Measurements from ENCODE around the gene CFAP20DC. TPM values are rescaled to one million over a fixed set of nuclear protein-coding genes. Genes with fewer than 3 reads are reported as not detected.

The CFAP20DC gene
- total RNA-seq, 1 donor from 2014 or later = 8.2 TPM

GRCh38 chr3:58779934-58780333 is 269.9 kb downstream of the CFAP20DC start:
- Histone ChIP-seq H3K36me3 (ENCODE audit: control insufficient read depth, insufficient read depth, low read length) (no peaks in the 10 kb centered on the region), H3K4me3 (ENCODE audit: low read depth, low read length) (no peak overlapping the region), H3K27me3 (ENCODE audit: control insufficient read depth, insufficient read depth, low read length) (no peaks in the 10 kb centered on the region)
- DNase-seq (ENCODE audit: low read depth) = no peak
- TF ChIP-seq CTCF (IDR thresholded peaks at IDR 0.05; ENCODE audit: insufficient read depth, low read length, poor library complexity, severe bottlenecking) = no peak

GRCh38 chr3:58776231-58776630 is 273.6 kb downstream of the CFAP20DC start:
- TF ChIP-seq CTCF (IDR thresholded peaks at IDR 0.05; ENCODE audit: insufficient read depth, low read length, poor library complexity, severe bottlenecking) = no peak
- no peak for DNase-seq (ENCODE audit: low read depth)
- H3K27me3 ChIP-seq (ENCODE audit: control insufficient read depth, insufficient read depth, low read length) = no peaks in the 10 kb centered on the region

GRCh38 chr3:58772462-58772861 is 277.4 kb downstream of the CFAP20DC start:
- TF ChIP-seq CTCF (IDR thresholded peaks at IDR 0.05; ENCODE audit: insufficient read depth, low read length, poor library complexity, severe bottlenecking) = no peak
- Histone ChIP-seq H3K36me3 (ENCODE audit: control insufficient read depth, insufficient read depth, low read length) (no peaks in the 10 kb centered on the region), H3K4me3 (ENCODE audit: low read depth, low read length) (no peak overlapping the region), H3K27me3 (ENCODE audit: control insufficient read depth, insufficient read depth, low read length) (no peaks in the 10 kb centered on the region)
- no peak for DNase-seq (ENCODE audit: low read depth)

More at GRCh38 chr3:58776231-58776630, 273.6 kb downstream of the CFAP20DC start:
- Histone ChIP-seq H3K36me3 (ENCODE audit: control insufficient read depth, insufficient read depth, low read length) (no peaks in the 10 kb centered on the region), H3K4me3 (ENCODE audit: low read depth, low read length) (no peak overlapping the region)

- H3K36me3 ChIP-seq (ENCODE audit: control insufficient read depth, insufficient read depth, low read length) = no peaks in the 10 kb centered on the region
- no peak overlapping the region for H3K4me3 ChIP-seq (ENCODE audit: low read depth, low read length)
- no peak for TF ChIP-seq CTCF (IDR thresholded peaks at IDR 0.05; ENCODE audit: insufficient read depth, low read length, poor library complexity, severe bottlenecking)
- H3K27me3 ChIP-seq (ENCODE audit: control insufficient read depth, insufficient read depth, low read length) = no peaks in the 10 kb centered on the region
- DNase-seq (ENCODE audit: low read depth) = no peak
These were observed 280.8 kb downstream of the CFAP20DC start for GRCh38 chr3:58769065-58769464.

GRCh38 chr3:58766587-58767282 is 283.1 kb downstream of the CFAP20DC start:
- no peak overlapping the region for H3K4me3 ChIP-seq (ENCODE audit: low read depth, low read length)
- no peak for DNase-seq (ENCODE audit: low read depth)
- no peaks in the 10 kb centered on the region for H3K36me3 ChIP-seq (ENCODE audit: control insufficient read depth, insufficient read depth, low read length)
- no peaks in the 10 kb centered on the region for H3K27me3 ChIP-seq (ENCODE audit: control insufficient read depth, insufficient read depth, low read length)
- TF ChIP-seq CTCF (IDR thresholded peaks at IDR 0.05; ENCODE audit: insufficient read depth, low read length, poor library complexity, severe bottlenecking) = no peak

GRCh38 chr3:58755150-58755549 is 294.7 kb downstream of the CFAP20DC start:
- DNase-seq (ENCODE audit: low read depth) = no peak
- Histone ChIP-seq H3K4me3 (ENCODE audit: low read depth, low read length) (no peak overlapping the region), H3K27me3 (ENCODE audit: control insufficient read depth, insufficient read depth, low read length) (no peaks in the 10 kb centered on the region), H3K36me3 (ENCODE audit: control insufficient read depth, insufficient read depth, low read length) (no peaks in the 10 kb centered on the region)
- TF ChIP-seq CTCF (IDR thresholded peaks at IDR 0.05; ENCODE audit: insufficient read depth, low read length, poor library complexity, severe bottlenecking) = no peak
